Sciatic nerve (tissue), 2 donors: Measurements from ENCODE around the gene TBCE. TPM values are rescaled to one million over a fixed set of nuclear protein-coding genes. Genes with fewer than 3 reads are reported as not detected.
"Not testable (repeated sequence)": the region's sequence is repeated elsewhere in the genome, so short reads cannot be mapped to it uniquely, and the experiment has no call there.

Source experiments
- ATAC-seq: fragments of 200-7000 bp; cut with Tn5 transposase; one replicate; pipeline ENCODE4 v1.9.1; 2020; ENCODE audit warnings: mild to moderate bottlenecking, moderate library complexity
- DNase-seq: peaks from one replicate; pipeline ENCODE4 v3.0.0-alpha.2; 2020; ENCODE audit warnings: low spot score
- intact Hi-C: fragments of 100-400 bp; cut with DNase I; formaldehyde crosslinking; loops from one replicate; pipeline ENCODE4 v1.14.2; 2022
- total RNA-seq: library from RNA; stranded (reverse); fragmentation: NEBNext Ultra II Directional; extraction: Animal tissue kit (Norgen Biotek cat#: 25700); gene quantifications from one replicate; pipeline ENCODE4 v1.2.1, GENCODE V29; 2021
- donor health status: DM: no; HTN: no; CAD: no.
- donor health status: DM: no; HTN: no; CAD: no.

The TBCE gene
- total RNA-seq, 1 donor from 2014 or later: 27.9 TPM

- intact Hi-C loops: no loop called here
- DNase-seq (no peak), ATAC-seq (no peak)
Measured at GRCh38 chr1:235429143-235429542, 61.9 kb downstream of the TBCE start.

- no peak for ATAC-seq
- no peak for DNase-seq
- intact Hi-C loops: no loop called here
Measured at GRCh38 chr1:235430991-235431390, 63.8 kb downstream of the TBCE start.

- DNase-seq (no peak), ATAC-seq (no peak)
- intact Hi-C loops: no loop called here
Measured at GRCh38 chr1:235434001-235434400, 66.8 kb downstream of the TBCE start.

DNA sequence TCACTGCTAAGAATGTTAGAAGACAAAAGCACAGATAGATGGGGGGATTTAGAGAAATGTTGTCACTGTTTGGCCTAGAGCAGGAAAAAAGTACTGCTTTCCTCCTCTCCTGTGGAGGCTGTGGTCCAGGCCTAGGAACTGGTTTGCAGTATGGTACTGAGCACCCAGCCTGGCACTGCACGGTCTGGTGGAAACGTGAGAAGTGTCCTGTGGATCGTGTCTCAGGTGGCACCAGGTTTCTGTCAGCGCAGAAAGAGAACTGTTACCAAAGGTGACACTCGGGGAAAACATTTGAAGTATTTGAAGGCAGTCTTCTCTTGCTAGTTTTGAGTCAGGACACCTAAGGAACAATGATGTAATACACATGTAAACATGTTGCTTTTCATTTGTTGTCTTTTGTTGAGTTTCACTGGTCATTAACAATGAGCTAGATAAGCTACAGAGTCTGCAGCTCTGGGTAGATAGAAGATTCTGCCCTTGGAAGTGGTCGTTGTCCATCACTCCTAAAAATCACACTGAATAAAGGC is 74.0 kb downstream of the TBCE start:
- intact Hi-C loops: no loop called here
- ATAC-seq: no peak
- no peak for DNase-seq

- ATAC-seq (no peak), DNase-seq (no peak)
- intact Hi-C loops: no loop called here
Measured at GRCh38 chr1:235442788-235443429, 75.7 kb downstream of the TBCE start.

DNA sequence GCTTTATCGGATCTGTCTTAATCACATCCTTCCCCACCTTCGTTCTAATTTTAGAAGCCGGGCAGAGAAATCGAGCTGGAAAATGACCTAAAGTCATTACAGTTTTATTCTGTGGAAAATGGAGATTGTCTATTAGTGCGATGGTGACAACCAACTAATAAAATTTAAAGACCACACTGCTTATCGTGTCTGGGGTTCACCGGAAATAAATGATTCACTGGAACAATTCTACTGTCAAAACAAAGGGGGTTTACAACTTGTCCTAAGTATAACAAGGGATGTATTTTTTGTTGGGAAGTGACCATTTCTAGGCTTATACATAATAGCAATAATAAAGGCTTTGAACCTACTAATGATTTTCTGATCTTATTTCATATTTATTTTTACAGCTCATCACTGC is 81.4 kb downstream of the TBCE start:
- intact Hi-C loops: no loop called here
- DNase-seq: no peak
- no peak for ATAC-seq

DNA sequence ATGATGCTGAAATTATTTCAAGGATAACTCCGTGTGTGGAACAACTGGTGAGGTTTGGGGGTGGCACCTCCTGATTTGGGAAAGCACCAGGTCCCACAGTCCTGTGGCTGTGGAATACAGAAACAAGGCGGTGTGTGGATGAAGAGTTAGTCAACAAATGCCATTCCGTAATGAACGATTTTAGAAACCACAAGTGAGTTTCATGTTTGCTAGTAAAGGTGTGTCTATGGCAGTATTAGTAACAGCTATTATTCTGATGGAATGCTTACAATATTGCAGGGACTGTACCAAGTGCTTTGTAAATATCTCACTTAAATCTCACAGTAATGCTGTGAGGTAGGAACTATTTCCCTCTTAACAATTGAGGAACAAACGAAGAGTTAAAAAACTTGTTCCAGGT is 83.2 kb downstream of the TBCE start:
- ATAC-seq: no peak
- no peak for DNase-seq
- intact Hi-C loops: no loop called here

DNA sequence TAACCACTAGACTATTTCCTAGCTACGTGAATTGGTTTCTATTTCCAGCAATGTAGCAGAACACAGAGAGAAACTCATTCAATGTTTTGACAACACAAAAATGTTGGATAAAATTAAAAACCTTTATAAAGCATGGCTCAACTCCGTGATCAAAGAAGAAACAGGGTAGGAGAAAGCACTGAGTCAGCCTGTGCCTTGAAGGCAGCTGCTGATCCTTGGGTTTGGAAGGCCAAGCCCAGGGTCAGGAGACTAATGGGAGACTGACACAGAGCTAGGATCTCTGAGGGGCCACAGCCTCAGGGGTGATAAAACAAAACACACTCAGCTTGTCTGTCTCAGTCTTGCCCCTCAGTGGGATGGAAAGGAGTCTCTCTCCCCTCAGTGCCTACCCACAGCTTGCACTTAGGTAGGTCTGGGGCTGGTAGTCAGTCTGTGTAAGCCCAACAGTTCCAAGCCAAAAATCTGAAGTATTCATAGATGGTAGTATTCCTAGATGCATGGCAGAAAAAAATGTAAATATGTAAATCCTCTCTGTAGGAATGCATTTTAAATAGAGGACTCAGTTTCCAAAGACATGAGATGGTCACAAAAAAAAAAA is 83.8 kb downstream of the TBCE start:
- intact Hi-C loops: no loop called here
- ATAC-seq (no peak), DNase-seq (no peak)

DNA sequence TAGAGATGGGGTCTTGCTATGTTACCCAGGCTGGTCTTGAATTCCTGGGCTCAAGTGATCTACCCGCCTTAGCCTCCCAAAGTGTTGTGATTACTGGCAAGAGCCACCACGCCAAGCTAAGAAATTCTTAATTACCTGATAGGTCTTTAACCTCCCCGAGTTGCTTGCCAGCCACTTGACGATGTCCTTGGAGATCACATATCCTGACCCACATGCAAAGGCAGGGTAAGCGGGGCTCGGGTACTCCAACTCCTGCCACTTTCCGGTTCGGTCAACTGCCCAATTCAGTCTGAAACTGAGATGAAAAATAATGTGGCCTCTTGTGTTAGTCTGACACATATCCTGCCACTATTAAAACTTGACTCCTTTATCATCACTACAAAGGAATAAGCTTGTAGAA is 86.8 kb downstream of the TBCE start:
- DNase-seq: no peak
- intact Hi-C loops: no loop called here
- ATAC-seq: no peak

DNA sequence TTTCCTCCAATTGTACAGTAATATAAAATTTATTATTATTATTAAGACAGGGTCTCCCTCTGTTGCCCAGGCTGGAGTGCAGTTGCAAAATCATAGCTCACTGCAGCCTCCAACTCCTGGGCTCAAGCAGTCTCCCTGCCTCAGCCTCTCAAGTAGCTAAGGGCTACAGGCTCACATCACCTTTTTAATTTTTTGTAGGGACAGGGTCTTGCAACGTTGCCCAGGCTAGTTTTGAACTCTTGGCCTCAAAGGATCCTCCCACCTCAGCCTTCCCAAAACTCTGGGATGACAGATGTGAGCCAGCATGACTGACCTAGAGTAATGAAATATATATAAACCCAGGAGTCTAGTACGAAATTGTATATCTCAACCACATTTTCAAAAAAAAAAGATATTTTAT is 87.9 kb downstream of the TBCE start:
- intact Hi-C loops: no loop called here

GRCh38 chr1:235455823-235456222 is 88.6 kb downstream of the TBCE start:
- DNase-seq: no peak
- intact Hi-C loops: no loop called here
- ATAC-seq: no peak

More for the DNA sequence above, 87.9 kb downstream of the TBCE start:
- DNase-seq (no peak), ATAC-seq (no peak)

- intact Hi-C loops, ATAC-seq: not testable (repeated sequence)
Measured at GRCh38 chr1:235457856-235458255, 90.6 kb downstream of the TBCE start.

GRCh38 chr1:235460770-235461169 is 93.5 kb downstream of the TBCE start:
- intact Hi-C loops: no loop called here
- ATAC-seq (no peak), DNase-seq (no peak)

More at GRCh38 chr1:235457856-235458255, 90.6 kb downstream of the TBCE start:
- not testable (repeated sequence) for DNase-seq

GRCh38 chr1:235461954-235462353 is 94.7 kb downstream of the TBCE start:
- no peak for ATAC-seq
- no peak for DNase-seq
- intact Hi-C loops: no loop called here

GRCh38 chr1:235462832-235463231 is 95.6 kb downstream of the TBCE start:
- ATAC-seq, intact Hi-C loops, DNase-seq: not testable (repeated sequence)

- ATAC-seq (no peak), DNase-seq (no peak)
- intact Hi-C loops: no loop called here
Measured at GRCh38 chr1:235465066-235465465, 97.8 kb downstream of the TBCE start.

DNA sequence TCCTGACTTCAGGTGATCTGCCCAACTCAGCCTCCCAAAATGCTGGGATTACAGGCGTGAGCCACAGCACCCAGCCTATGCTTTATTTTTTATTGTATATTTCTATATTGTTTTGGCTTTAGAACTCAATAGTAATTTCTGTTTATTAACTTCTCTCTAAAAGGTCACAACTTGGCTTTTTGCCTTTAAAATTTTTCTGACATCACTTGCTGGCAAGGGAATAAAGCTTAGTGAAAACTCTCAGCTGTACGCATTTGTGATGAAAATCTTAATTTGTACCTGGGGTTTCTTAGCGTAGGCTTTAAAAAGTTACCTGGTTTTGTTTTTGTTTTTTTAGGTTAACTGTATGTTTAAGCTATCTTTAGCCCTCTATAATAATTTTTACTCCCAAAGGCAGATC is 100.8 kb downstream of the TBCE start:
- ATAC-seq: no peak
- intact Hi-C loops: no loop called here
- DNase-seq: no peak

GRCh38 chr1:235468970-235469369 is 101.7 kb downstream of the TBCE start:
- no peak for DNase-seq
- no peak for ATAC-seq
- intact Hi-C loops: no loop called here

- DNase-seq, intact Hi-C loops, ATAC-seq: not testable (repeated sequence)
Measured at GRCh38 chr1:235469897-235470296, 102.7 kb downstream of the TBCE start.

GRCh38 chr1:235470741-235471439 is 103.7 kb downstream of the TBCE start:
- intact Hi-C loops: no loop called here
- DNase-seq (no peak), ATAC-seq (no peak)
